A549 (cell line): Measurements from ENCODE around the gene PHOSPHO2. TPM values are rescaled to one million over a fixed set of nuclear protein-coding genes. Genes with fewer than 3 reads are reported as not detected.
"Not testable (repeated sequence)": the region's sequence is repeated elsewhere in the genome, so short reads cannot be mapped to it uniquely, and the experiment has no call there.

Experiments used
- ATAC-seq, 2 experiments: fragments of 200-7000 bp in 1 of 2; fragments of >200 bp in 1 of 2; cut with Nextera tagmentation in 1 of 2; cut with Tn5 transposase in 1 of 2; 3 replicates each; pipeline versions ENCODE4 v1.8.0 to v1.9.1; 2018 to 2020; ENCODE audit warnings: mild to moderate bottlenecking in 1 of 2, moderate library complexity in 1 of 2
- CTCF ChIA-PET: fragments of 300-600 bp; sonication (Branson Sonifier 250); formaldehyde crosslinking; extraction: SDS; loops from one replicate; lab custom pipeline; 2021; ENCODE audit warnings: antibody characterized with exemption, inconsistent platforms; lab: Yijun Ruan, JAX
- POLR2A ChIA-PET: fragments of 350-600 bp; formaldehyde crosslinking; extraction: SDS; loops from one replicate; lab custom pipeline; 2021; ENCODE audit warnings: antibody characterized with exemption, inconsistent platforms; lab: Yijun Ruan, JAX
- DNase-seq, 2 experiments: peaks; one replicate each; pipeline versions ENCODE4 v3.0.0 to v3.0.0-alpha.2; 2011 to 2016; ENCODE audit warnings: low read depth in 1 of 2, low spot score in 1 of 2
- FAIRE-seq: peaks from 2 replicates; lab custom pipeline; 2011; peaks lifted over from hg19 to GRCh38; lab: Jason Lieb, UNC
- H3K27ac ChIP-seq, 2 experiments: fragments of >200 bp; sonication (Bioruptor Twin); formaldehyde crosslinking; 3 replicates each; pipeline ENCODE4 v1.5.1; 2016 to 2017
- H3K4me1 ChIP-seq: fragments of >200 bp; sonication (Bioruptor Twin); formaldehyde crosslinking; 3 replicates; pipeline ENCODE4 v1.6.1; 2016
- H3K4me2 ChIP-seq: fragments of >200 bp; sonication (Bioruptor Twin); formaldehyde crosslinking; 3 replicates; pipeline ENCODE4 v1.6.1; 2016
- H3K4me3 ChIP-seq: fragments of >200 bp; sonication (Bioruptor Twin); formaldehyde crosslinking; 3 replicates; pipeline ENCODE4 v1.5.1; 2016
- H3K9me3 ChIP-seq: fragments of >200 bp; sonication (Bioruptor Twin); formaldehyde crosslinking; 3 replicates; pipeline ENCODE4 v1.6.1; 2016
- ESRRA ChIP-seq: fragments of 150-350 bp; IDR thresholded peaks from 2 replicates; pipeline ENCODE4 v1.6.1; 2014; ENCODE audit warnings: mild to moderate bottlenecking, low read length, borderline replicate concordance
- HOXA7 ChIP-seq: fragments of 250-450 bp; sonication (Bioruptor Pico); IDR thresholded peaks from 2 replicates; pipeline ENCODE4 v1.5.0; 2020; ENCODE audit warnings: mild to moderate bottlenecking, moderate library complexity
- HOXB13 ChIP-seq: fragments of 250-450 bp; sonication (Bioruptor Pico); IDR thresholded peaks from 2 replicates; pipeline ENCODE4 v1.5.0; 2020; ENCODE audit warnings: low read depth, mild to moderate bottlenecking, moderate library complexity
- MYC ChIP-seq: IDR thresholded peaks from 2 replicates; pipeline ENCODE4 v1.6.1; 2012; ENCODE audit warnings: mild to moderate bottlenecking, inconsistent platforms, low read length, improper control_type of control experiment, borderline replicate concordance
- NFE2L2 ChIP-seq: fragments of 150-350 bp; conservative IDR thresholded peaks from 2 replicates; pipeline ENCODE4 v1.6.1; 2014; ENCODE audit warnings: low read length
- POLR2AphosphoS2 ChIP-seq: conservative IDR thresholded peaks from 2 replicates; pipeline ENCODE4 v1.6.1; 2012; ENCODE audit warnings: low read length, improper control_type of control experiment, inconsistent platforms
- REST ChIP-seq: fragments of 200-600 bp; sonication (generic); IDR thresholded peaks from 2 replicates; pipeline ENCODE4 v1.6.1; 2016; ENCODE audit warnings: antibody characterized with exemption, mild to moderate bottlenecking, moderate library complexity
- SREBF2 ChIP-seq: fragments of 450-650 bp; IDR thresholded peaks from 2 replicates; pipeline ENCODE4 v1.6.1; 2014; ENCODE audit warnings: mild to moderate bottlenecking, moderate library complexity
- ZC3H11A ChIP-seq: fragments of 450-650 bp; IDR thresholded peaks from 2 replicates; pipeline ENCODE4 v1.6.1; 2014; ENCODE audit warnings: antibody characterized with exemption, mild to moderate bottlenecking
- ZSCAN20 ChIP-seq: fragments of 250-450 bp; sonication (Bioruptor Pico); IDR thresholded peaks from 2 replicates; pipeline ENCODE4 v1.8.0; 2022; ENCODE audit warnings: mild to moderate bottlenecking, moderate library complexity
- WGBS: methylation state at CpG from one replicate; pipeline ENCODE4 v1.1.6; 2017; ENCODE audit errors: missing lambda C conversion rate; 5-methylcytosine and 5-hydroxymethylcytosine counted together
- polyA plus RNA-seq, 4 experiments: library from polyadenylated mRNA; depleted of rRNA in 3 of 4; stranded (reverse); fragments of >200 nt; fragmentation: RNase III in 1 of 4; extraction: RNeasy Plus Mini Kit Qiagen cat#74134 plus additional on column Dnase treatment in 1 of 4; gene quantifications; 2 replicates in 3 of 4; 3 replicates in 1 of 4; pipeline ENCODE4 v1.2.3, GENCODE V29; 2011 to 2017
- TF ChIP-seq, protein P1 (sequence below): fragments of >200 bp; sonication (Bioruptor Twin); formaldehyde crosslinking; IDR thresholded peaks from 3 replicates; pipeline ENCODE4 v1.6.1; 2016
- TF ChIP-seq, protein P2 (sequence below): fragments of >200 bp; sonication (Bioruptor Twin); formaldehyde crosslinking; IDR thresholded peaks from 2 replicates; pipeline ENCODE4 v1.6.1; 2016

The PHOSPHO2 gene
- polyA plus RNA-seq, 2 of the 4 experiments (the other 2 are of a cell fraction), result 3.9 to 5.1 TPM

GRCh38 chr2:169693360-169693759 lies 909 bp upstream of the PHOSPHO2 start:
- TF ChIP-seq ZC3H11A (no peak), REST (no peak), HOXB13 (CRISPR knock-in tag) (no peak)
- CTCF ChIA-PET, result interaction anchor here (1.2 to 1.6 kb wide), 2 partner anchors 12 to 120 kb away, joined by 3 to 5 read pairs; partner anchors contain the start of gene FASTKD1
- peak in 1 of 2 experiments; percentile 17 for DNase-seq
- no peak overlapping the region for H3K27ac ChIP-seq
- H3K4me1 ChIP-seq, result peaks cover 16% of the 10 kb centered on the region; the same call in 2 of the 3 replicates
- peak overlapping the region; percentile 96 for H3K4me2 ChIP-seq
- WGBS, result 11% methylated on average over 4 of the region's 4 CpGs
- H3K9me3 ChIP-seq, result peaks cover 3% of the 10 kb centered on the region; the same call in 1 of the 3 replicates
- peak overlapping the region; percentile 72; the same call in 2 of the 3 replicates for H3K4me3 ChIP-seq
- no peak for ATAC-seq
- POLR2A ChIA-PET, result interaction anchor here (1.3 kb wide), 1 partner anchor 11 kb away, joined by 3 read pairs; no protein-coding TSS in a partner anchor
- FAIRE-seq, result no peak

GRCh38 chr2:169694894-169695260 lies 608 bp downstream of the PHOSPHO2 start:
- Histone ChIP-seq H3K27ac (peak overlapping the region; percentile 89 to 90), H3K4me3 (peak overlapping the region; percentile 72), H3K4me2 (peak overlapping the region; percentile 96)
- ATAC-seq (no peak), FAIRE-seq (no peak), DNase-seq (no peak)
- POLR2A ChIA-PET, result interaction anchor here (1.3 kb wide), 1 partner anchor 9 kb away, joined by 3 read pairs; no protein-coding TSS in a partner anchor
- TF ChIP-seq ZSCAN20 (no peak), MYC (no peak)
- TF ChIP-seq, all 56 proteins: peak for 0
- H3K9me3 ChIP-seq, result no peaks in the 10 kb centered on the region
- peaks cover 16% of the 10 kb centered on the region; the same call in 2 of the 3 replicates for H3K4me1 ChIP-seq
- WGBS, result 32% methylated on average over 8 of the region's 8 CpGs
- CTCF ChIA-PET, result interaction anchor here (1.6 kb wide), 1 partner anchor 10 kb away, joined by 5 read pairs; no protein-coding TSS in a partner anchor

GRCh38 chr2:169696381-169696780 lies 2.1 kb downstream of the PHOSPHO2 start:
- no peak for ATAC-seq
- FAIRE-seq, result no peak
- no peaks in the 10 kb centered on the region for H3K9me3 ChIP-seq
- TF ChIP-seq HOXA7 (CRISPR knock-in tag), result no peak
- TF ChIP-seq ZSCAN20, result no peak
- no peak for TF ChIP-seq POLR2AphosphoS2
- TF ChIP-seq, protein P1, sequence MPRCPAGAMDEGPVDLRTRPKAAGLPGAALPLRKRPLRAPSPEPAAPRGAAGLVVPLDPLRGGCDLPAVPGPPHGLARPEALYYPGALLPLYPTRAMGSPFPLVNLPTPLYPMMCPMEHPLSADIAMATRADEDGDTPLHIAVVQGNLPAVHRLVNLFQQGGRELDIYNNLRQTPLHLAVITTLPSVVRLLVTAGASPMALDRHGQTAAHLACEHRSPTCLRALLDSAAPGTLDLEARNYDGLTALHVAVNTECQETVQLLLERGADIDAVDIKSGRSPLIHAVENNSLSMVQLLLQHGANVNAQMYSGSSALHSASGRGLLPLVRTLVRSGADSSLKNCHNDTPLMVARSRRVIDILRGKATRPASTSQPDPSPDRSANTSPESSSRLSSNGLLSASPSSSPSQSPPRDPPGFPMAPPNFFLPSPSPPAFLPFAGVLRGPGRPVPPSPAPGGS, result no peak
- no peak overlapping the region for H3K4me2 ChIP-seq
- CTCF ChIA-PET, result no interaction called here
- H3K27ac ChIP-seq, result no peak overlapping the region
- no peak for DNase-seq
- no peak overlapping the region for H3K4me3 ChIP-seq
- POLR2A ChIA-PET, result no interaction called here
- peaks cover 16% of the 10 kb centered on the region; the same call in 2 of the 3 replicates for H3K4me1 ChIP-seq

GRCh38 chr2:169699173-169699572 lies 4.9 kb downstream of the PHOSPHO2 start:
- ATAC-seq, H3K27ac ChIP-seq, POLR2A ChIA-PET, H3K9me3 ChIP-seq, FAIRE-seq, H3K4me2 ChIP-seq, H3K4me1 ChIP-seq, H3K4me3 ChIP-seq, DNase-seq: not testable (repeated sequence)
- WGBS, result 93% methylated on average over 2 of the region's 2 CpGs
- CTCF ChIA-PET, result interaction anchor here (0.7 to 1.2 kb wide), 3 partner anchors 17 to 443 kb away, joined by 3 to 6 read pairs (median 3); no protein-coding TSS in a partner anchor

GRCh38 chr2:169702996-169703395 lies 8.7 kb downstream of the PHOSPHO2 start:
- ChIA-PET POLR2A (no interaction called here), CTCF (no interaction called here)
- FAIRE-seq (no peak), DNase-seq (no peak), ATAC-seq (no peak)
- Histone ChIP-seq H3K4me3 (no peak overlapping the region), H3K4me1 (no peaks in the 10 kb centered on the region), H3K9me3 (no peaks in the 10 kb centered on the region), H3K4me2 (no peak overlapping the region), H3K27ac (no peak overlapping the region)
- TF ChIP-seq ESRRA (no peak), SREBF2 (no peak), POLR2AphosphoS2 (no peak), ZC3H11A (no peak), NFE2L2 (no peak)
- TF ChIP-seq, protein P2, sequence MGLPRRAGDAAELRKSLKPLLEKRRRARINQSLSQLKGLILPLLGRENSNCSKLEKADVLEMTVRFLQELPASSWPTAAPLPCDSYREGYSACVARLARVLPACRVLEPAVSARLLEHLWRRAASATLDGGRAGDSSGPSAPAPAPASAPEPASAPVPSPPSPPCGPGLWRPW, result no peak
- 80% methylated on average over 3 of the region's 3 CpGs for WGBS
